Fibroblast of mammary gland (primary cell): ENCODE data around the gene CHMP4A.

ENCODE experiments used
- DNase-seq: peaks from one replicate; pipeline ENCODE4 v3.0.0-alpha.2; 2010; ENCODE audit warnings: low read depth
- H3K4me3 ChIP-seq: 2 replicates; pipeline ENCODE4 v1.5.1; 2011; ENCODE audit warnings: low read depth, mild to moderate bottlenecking, low read length, moderate library complexity; ENCODE audit not compliant: control insufficient read depth
- CTCF ChIP-seq: conservative IDR thresholded peaks from 2 replicates; pipeline ENCODE4 v1.5.1; 2011; ENCODE audit warnings: low read depth, low read length, inconsistent platforms; ENCODE audit not compliant: control insufficient read depth, insufficient read depth

Gene CHMP4A

GRCh38 chr14:24172871-24173281 lies 40.4 kb downstream of the CHMP4A start:
- no peak overlapping the region for H3K4me3 ChIP-seq
- no peak for DNase-seq
- no peak for TF ChIP-seq CTCF

GRCh38 chr14:24172261-24172860 lies 40.9 kb downstream of the CHMP4A start:
- peak overlapping the region; percentile 9 for H3K4me3 ChIP-seq
- TF ChIP-seq CTCF = no peak
- no peak for DNase-seq

- DNase-seq = peak; percentile 68
- TF ChIP-seq CTCF = no peak
These were observed 41.6 kb downstream of the CHMP4A start, which contains the start of gene REC8 for GRCh38 chr14:24171422-24172260. Gene REC8, plus strand, starts transcription at chr14:24172080. Its CDS starts 473 bp downstream, at chr14:24172553.

GRCh38 chr14:24167469-24168114 lies 45.7 kb downstream of the CHMP4A start:
- no peak for DNase-seq
- H3K4me3 ChIP-seq = no peak overlapping the region
- TF ChIP-seq CTCF = no peak

More at GRCh38 chr14:24171422-24172260, 41.6 kb downstream of the CHMP4A start, which contains the start of gene REC8:
- peak within 1 kb of the TSS; percentile 9 for H3K4me3 ChIP-seq

GRCh38 chr14:24165785-24166184 lies 47.5 kb downstream of the CHMP4A start:
- TF ChIP-seq CTCF = no peak
- no peak overlapping the region for H3K4me3 ChIP-seq
- DNase-seq = no peak

- no peak for TF ChIP-seq CTCF
- DNase-seq = no peak
- no peak overlapping the region for H3K4me3 ChIP-seq
These were observed 48.7 kb downstream of the CHMP4A start for GRCh38 chr14:24164518-24164991.
